ENCODE data around the gene ZNF768.

- no peak for TF ChIP-seq CTCF (conservative IDR thresholded peaks at IDR 0.05)
- TF ChIP-seq EZH2 (IDR thresholded peaks at IDR 0.05; ENCODE audit: low read depth) = no peak
These were observed 36.2 kb downstream of the ZNF768 start for GRCh38 chr16:30490210-30490609.
